Frontal cortex (tissue), 1 donor: ENCODE results near the gene AKAP8L. TPM values are rescaled to one million over a fixed set of nuclear protein-coding genes. Genes with fewer than 3 reads are reported as not detected.

Source experiments
- small RNA-seq: library from RNA; depleted of rRNA; stranded (forward); fragments of <200 nt; gene quantifications from one replicate; pipeline ENCODE3, GENCODE V24; 2014
- total RNA-seq: library from RNA; depleted of rRNA; stranded (reverse); fragments of >200 nt; gene quantifications from one replicate; pipeline ENCODE4 v1.2.3, GENCODE V29; 2014

AKAP8L gene
- total RNA-seq, 1 donor from 2014 or later: 65.2 TPM

Small RNA genes within 50 kb of the gene (small RNA-seq; reads per million reads assigned to genes)
- gene AC005776.1: not detected
- not detected for gene MIR1470

Other genes starting within 250 kb of the AKAP8L start
- 6.9 TPM for gene NOTCH3, start 218.0 kb downstream of the AKAP8L start, total RNA-seq
- gene EPHX3, start 186.5 kb downstream of the AKAP8L start, total RNA-seq: under 0.01 TPM
- 11.4 TPM for gene BRD4, start 86.4 kb downstream of the AKAP8L start, total RNA-seq
- gene AKAP8, start 39.2 kb downstream of the AKAP8L start, total RNA-seq: 9.8 TPM
- 10.6 TPM for gene WIZ, start 31.0 kb upstream of the AKAP8L start, total RNA-seq
- gene RASAL3, start 45.6 kb upstream of the AKAP8L start, total RNA-seq: 0.41 TPM
- gene PGLYRP2, start 60.5 kb upstream of the AKAP8L start, total RNA-seq: not detected
- not detected for gene CYP4F22, start 89.5 kb upstream of the AKAP8L start, total RNA-seq
- not detected for gene CYP4F8, start 196.2 kb upstream of the AKAP8L start, total RNA-seq
- not detected for gene CYP4F3, start 221.9 kb upstream of the AKAP8L start, total RNA-seq